ENCODE results near the gene IKZF3.

IKZF3 gene

DNA sequence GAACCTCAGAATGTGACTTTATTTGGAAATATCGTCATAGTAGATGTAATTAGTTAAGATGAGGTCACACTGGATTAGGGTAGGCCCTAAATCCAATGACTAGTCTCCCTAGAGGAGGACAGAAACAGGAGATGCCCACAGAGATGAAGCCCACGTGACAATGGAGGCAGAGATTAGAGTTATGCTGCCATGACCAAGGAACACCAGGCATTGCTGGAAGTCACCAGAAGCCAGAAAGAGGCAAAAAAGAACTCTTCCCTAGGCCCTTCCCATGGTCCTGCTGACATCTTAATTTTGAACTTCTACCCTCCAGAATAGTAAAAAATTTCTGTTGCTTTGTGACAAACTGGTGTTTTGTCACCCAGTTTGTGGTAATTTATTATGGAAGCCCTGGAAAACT lies 49.6 kb downstream of the IKZF3 start:
- DNase-seq = no peak

DNA sequence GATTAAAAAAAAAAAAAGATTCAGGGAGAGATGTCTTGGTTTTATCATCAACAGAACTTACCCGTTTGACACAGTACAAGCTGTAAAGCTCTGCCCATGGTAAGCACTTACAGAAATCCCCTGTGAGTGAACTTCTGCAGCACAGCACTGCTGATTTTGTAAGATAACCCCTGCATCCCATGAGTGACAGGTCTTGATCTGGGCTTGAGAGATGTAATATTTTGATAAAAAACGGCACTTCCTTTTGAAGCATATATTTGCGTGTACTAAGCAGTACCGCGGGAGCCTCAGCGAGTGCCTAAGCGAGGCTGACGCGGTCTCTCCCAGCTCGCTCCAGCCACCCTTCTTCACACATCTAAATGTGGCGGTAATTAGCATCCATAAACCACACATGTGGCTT lies 50.5 kb downstream of the IKZF3 start:
- DNase-seq = no peak

DNA sequence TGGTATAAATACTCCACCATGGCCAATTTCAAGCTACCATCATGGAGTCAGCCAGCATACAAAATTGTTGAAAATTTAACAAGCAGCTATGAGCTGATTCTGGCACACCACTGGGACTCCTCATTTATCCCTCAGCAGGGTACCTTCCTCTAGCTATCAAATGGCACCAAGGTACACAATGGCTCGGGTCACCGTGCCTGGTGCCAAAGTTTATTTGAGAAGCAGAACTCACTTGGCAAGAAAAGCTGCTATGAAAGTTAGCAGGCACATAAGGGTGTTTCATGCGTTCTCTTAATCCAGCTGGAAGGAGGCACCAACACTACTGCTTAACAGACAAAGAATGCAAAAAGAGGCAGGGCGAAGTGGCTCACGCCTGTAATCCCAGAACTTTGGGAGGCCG lies 51.6 kb downstream of the IKZF3 start:
- no peak for DNase-seq

DNA sequence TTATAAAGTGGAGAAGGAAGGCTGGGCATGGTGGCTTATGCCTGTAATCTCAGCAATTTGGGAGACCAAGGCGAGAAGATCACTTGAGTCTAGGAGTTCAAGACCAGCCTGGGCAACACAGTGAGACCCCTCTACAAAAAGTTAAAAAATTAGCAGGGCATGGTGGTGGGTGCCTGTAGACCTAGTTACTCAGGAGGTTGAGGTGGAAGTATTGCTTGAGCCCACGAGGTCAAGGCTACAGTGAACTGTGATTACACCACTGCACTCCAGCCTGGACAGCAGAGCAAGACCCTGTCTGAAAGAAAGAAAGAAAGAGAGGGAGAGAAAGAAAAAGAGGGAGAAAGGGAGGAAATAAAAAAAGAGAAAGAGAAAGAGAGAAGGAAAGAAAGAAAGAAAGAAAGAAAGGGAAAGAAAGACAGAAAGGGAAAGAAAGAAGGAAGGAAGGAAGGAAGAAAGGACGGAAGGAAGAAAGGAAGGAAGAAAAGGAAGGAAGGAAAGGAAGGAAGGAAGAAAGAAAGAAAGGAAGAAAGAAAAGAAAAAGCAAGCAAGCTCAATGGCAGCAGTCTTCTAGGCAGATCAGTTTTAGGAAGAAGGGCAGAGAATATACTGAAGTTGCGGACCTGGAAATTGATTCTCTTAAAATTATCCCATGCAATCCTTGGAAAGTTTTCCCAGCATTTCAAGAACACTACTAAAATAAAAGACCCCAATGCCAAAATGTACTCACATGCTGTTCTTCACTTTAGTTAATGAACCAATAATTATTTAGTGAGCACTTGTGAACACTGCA lies 53.0 kb downstream of the IKZF3 start:
- DNase-seq = no peak

DNA sequence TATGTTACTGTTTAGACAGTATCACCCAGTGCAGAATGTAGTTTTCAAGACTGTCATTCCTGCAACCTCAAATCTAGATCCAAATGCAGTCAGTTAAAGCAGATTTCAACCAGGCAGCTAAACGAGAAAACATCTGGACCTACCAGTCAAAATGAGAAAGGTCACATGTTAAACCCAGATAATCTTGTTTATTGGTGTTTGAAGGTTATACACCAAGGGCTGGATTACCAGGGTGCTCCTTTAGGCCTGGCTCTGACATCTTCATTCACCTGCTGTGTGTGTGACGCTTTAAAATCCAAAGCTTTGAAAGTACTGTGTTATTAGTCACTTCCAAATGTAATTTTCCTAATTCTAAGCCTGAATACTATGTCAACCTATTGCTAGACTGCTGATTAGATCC lies 54.9 kb downstream of the IKZF3 start:
- no peak for DNase-seq

DNA sequence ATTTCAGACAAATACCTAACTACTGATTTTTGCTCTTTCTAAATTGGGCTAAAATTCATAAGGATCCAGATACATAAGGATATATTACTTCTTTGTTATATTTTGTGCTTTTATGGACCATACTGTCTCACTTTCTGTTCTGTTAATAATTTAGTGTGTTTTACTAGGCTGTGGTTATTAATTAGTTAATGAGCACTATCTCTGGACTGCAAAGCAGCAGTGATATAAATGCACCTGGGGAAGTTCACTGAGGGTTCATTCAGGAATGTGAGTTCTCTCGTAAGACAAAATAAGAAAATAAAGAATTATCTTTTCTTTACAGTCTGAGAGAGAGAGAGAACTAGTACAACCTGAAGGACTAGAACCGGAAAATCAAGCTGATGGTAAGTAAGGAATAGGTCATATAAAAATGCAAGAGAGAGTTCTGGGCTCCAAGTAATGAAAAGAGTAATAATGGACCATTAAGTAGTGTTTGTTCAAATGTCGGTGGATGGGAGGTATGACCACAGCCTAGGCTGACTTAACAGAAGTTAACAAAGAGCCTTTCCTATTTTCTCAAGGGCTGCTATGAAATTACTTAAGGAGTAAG lies 55.6 kb downstream of the IKZF3 start:
- DNase-seq = no peak

DNA sequence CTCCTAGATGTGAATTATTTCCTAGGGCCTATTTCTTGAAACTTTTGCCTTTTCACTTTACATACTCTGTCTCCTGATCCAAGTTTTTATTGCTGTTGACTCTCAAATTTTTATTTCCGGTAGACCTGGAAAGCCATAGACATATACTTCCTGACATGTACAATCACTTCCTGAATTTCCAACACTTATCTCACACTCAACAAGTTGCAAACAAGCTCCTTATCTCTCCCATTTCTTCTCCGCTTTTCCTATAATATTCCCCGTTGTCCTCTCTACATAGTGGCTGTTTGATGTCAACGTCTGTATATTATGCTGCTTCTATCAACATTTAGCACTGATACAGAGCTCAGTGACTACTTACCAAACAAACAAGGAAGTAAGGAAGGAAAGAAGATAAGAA lies 59.3 kb downstream of the IKZF3 start:
- no peak for DNase-seq

DNA sequence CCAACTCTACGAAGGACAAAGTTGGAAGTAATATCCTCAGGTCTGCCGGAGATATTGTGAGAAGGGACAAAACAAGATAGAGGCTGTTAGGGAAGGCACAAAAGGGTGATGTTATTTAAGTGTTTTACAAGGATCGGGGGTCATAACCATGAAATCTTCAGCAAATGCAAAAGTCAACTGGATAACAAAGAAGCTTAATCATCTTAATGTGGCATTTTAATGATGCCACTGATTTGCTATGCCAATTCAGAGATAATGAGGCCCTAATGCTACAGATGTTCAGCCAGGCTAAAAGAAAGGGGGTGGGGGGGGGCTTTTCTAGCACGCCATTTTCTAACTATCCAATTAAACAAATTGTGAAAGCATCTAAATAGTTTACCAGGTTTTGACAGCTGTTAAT lies 63.1 kb downstream of the IKZF3 start:
- DNase-seq = no peak

DNA sequence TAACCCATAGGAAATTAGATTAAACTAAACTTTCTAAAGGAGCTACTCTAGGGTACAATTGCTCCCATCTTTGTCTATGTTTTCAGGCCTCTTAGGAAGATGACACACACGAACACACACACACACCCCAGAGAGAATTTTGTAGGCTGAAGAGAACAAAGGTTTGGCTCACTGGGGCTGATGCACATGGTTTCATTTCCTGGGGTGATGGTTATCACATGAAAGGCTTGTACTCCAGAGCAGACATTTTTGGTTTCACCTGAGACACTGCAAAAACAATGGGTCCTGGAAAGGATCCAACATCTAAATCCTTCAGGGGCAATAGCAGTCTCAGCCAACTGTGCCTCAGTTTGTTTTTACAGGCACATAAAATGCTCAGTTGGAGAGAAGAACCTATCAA lies 63.6 kb downstream of the IKZF3 start:
- DNase-seq = no peak

DNA sequence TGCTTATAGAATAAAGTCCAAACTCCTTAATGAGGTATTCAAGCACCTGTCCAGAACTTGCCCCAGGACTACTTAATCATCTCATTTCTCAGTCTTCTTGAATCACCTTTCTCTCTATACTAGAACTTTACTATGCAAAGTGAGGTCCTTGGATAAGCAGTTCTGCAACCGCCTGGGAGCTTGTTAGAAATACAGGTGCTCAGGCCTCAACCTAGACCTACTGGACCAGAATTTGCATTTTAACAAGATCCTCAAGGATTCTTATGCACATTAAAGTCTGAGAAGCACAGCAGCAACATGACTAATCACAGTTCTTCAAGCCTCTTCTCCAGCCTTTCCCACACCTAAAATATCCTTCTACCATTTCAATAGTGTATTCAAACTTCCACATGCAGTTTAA lies 64.7 kb downstream of the IKZF3 start:
- DNase-seq = no peak

DNA sequence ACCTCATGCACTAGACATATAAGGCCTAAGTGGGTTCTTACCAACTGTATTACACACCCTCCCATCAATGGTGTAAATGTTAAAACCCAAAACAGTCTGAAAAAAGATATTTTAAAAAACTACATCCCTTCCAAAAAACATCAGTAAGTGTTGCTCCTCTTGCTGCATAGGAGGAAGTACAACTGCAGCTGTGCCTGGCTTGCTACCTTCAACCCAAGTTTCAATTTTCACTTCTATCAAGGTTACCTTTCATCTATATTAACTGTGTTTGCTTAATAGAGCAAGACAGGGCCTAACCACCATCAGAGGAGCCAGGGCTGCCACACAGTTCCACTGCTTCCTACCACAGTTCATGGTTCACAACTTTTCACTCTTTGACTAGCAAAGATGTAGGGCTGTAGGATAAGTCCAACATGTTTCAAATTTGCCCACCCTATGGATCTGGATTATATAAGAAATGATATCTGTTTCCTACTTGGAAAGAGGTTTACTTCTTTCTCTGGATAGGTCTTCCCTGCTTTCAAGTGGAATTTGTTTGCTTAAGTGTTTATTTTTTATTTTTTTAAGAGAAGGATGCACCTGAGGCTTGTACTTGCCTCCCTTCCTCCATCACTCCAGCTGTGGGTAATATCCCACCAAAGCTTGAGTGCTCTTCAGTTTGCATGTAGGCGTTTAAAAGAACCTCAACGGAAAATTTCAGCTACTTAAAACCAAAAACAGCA lies 69.7 kb downstream of the IKZF3 start:
- DNase-seq = no peak

DNA sequence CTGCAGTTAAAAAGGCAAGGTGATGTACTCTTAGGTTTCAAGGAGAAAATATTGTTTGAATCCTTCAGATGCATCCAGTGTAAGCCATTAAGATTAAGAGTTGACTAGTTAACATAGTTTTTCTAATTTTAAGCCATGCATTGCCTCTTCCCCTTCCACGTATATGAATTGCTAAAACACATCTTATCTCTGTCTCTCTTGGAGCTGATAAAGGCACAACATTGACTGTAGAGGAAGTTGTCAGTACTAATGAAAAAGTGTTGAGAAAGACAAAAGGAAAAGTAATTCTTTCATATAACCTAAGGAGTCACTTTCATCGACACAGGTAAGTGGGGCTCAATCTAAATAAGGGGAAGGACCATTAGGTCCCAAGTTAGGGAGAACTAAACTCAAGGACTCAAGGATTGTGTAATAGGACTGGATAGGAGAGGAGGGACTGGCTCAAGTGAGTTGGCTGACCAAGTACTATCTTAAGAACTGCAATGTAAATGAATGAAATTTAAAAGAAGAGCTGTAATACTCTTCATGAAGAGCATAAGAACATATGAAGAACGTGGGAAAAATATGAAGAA lies 70.7 kb downstream of the IKZF3 start:
- no peak for DNase-seq

DNA sequence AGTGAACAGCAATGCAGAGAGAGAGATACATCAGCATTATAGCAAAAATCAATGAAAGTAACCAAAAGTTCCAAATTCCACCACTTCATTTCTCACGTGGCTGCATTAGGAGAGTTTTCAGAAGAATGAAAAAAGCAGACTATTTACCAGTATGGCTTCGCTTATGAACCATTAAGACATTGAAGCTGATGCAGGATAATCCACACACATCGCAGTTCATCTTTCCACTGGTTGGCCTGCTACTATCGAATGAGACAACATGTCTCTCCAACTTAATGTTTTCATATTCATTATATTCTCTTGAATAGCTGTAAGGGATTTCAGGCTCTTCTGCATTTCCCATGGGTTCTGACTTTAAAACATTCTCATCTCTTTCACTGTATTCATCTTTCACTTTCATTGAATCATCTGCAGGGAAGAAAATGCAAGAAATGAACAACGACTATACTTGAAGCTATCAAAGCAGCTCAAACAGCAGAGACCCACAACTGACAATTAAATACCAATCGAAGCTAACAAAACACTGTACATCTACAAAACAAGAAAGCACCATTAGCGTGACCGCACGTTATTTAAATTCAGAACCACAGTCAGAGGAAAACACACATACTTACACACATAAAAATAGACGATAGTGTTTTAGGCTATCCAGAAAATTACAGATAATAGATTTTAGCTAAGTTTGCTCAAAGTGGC lies 71.4 kb downstream of the IKZF3 start:
- no peak for DNase-seq

DNA sequence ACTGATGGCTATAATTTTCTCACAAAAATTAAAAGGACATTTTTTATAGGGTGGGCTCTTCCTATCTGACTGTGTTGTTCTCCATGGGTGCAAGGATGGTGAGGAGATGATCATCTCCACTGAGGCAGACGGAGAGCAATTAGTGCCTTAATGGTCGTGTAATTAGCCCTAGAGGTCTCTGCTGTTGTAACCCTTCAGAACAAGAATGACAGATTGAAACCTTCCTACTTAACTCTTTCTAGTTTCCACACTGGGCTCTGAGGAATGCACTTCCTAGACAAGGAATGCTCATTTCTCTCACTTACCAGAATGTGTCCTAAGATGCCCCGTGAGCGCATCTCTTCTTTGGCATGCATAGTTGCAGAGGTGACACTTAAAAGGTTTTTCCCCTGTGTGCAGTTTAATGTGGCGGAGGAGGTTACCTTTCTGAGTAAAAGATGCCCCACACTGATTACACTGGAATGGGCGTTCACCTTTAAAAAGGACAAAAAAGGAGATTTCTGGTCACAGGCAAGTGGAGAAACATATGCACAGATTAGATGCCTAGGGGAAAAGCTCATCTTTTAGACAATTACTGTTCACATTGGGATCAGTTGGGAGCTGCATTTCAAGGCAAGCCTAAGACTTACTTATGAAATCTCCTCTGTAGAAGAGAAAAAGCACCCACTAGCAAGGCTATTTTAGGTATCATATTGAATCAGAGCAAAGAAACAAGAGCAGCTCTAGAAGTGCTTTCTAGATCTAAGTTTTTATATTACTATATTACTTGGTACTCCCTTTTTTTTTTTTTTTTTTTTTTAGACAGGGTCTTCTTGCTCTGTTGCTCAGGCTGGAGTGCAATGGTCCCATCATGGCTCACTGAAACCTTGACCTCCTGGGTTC lies 72.8 kb downstream of the IKZF3 start:
- no peak for DNase-seq

DNA sequence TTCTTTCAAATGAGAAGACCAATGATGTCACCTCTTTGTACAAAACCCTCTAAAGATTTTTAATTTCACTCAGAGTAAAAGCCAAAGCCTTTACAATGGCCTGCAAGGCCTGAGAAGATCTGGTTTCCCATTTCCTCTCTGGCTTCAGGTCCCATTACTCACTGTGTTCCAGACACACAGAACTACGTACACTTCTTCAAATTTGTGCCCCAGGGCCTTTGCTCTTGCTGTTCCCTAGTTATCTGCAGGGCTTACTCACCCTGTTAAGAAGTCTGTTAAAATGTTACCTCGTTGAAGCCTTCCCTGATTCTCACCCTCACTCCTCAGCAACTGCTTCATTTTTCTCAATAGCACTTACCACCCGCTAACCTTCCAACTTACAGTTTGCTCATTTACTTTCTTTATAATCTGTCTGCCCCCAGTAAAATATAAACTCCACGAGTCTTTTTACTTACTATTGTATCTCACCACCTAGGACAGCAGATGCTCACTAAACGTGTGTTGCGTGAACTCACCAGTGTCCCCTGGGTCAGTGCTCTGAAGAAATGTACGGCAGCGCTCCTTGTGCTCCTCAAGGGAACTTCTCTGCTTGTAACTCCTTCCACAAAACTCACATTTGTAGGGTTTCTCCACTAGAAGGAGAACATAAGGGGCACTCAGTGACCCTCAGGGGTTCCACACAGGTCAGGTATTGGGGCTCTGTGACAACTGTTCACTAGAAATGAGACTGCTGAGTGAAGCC lies 76.2 kb downstream of the IKZF3 start:
- no peak for DNase-seq

DNA sequence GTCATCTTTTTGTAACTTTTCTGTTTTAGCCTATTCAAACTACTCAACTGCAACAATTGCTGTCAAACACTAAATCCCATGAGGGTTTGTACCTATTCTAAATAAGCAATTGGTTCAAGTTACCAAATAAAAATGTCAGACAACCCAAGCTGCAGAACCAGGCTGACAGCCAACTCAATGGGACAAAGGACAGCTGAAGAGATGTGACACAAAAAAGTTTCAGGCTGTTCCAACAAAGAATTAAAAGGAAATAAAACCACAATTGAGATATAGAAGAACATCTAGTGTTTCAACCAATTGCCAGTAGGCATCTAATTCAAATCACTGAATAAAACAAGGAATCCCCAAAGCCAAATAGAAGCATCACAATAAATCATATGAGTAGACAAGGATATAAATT lies 77.1 kb downstream of the IKZF3 start:
- no peak for DNase-seq

DNA sequence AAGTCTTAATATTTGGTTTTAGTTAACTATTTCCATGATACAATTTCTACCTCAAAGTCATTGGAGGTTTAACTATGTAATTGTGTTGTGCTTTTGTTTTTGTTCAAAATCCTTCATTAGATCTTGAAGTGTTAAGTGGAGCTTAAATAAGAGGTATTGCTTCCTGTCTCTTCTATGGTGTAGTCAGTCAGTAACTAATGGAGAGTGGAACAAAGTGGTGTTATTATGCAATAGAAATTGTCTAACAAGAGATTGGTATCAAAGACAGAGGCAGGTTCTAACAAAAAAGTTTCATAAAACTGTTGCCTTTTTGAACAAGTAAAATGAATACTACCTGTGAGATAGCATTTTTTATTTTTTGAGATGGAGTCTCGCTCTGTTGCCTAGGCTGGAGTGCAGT lies 81.1 kb downstream of the IKZF3 start:
- no peak for DNase-seq

DNA sequence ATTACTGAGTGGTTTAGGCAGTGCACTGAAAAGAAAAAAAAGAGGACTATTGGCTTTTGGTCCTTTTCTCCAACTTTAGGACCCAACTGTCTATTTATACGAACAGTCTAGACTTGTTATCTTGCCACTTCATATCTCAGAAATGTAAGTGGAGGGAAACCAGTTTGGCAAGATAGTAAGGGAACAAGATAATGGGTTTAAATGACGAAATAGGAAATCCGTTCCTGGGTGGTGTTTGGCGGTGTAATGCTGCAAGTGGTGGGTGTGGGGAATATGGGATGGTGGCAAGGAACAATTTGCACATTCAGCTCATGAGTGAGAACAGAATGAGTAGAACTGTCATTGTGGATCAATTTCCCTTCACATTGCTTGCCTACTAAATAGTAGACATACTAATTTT lies 81.6 kb downstream of the IKZF3 start:
- no peak for DNase-seq

DNA sequence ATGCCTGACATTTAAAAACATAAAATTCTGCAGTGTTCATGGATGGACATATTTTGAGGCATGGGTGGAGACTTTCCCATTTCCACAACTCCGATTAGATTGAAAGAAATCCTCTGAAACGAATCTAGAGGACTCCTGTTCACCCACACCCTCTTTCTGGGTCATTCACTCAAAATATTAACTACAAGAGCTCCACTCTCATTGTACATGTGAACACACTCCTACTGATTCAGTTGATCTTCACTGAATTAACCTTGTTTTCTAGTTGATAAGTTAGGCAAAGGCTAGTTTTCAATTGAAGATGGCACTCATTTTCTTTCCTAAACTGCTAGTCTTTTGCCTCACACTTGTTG lies 82.3 kb downstream of the IKZF3 start:
- no peak for DNase-seq

DNA sequence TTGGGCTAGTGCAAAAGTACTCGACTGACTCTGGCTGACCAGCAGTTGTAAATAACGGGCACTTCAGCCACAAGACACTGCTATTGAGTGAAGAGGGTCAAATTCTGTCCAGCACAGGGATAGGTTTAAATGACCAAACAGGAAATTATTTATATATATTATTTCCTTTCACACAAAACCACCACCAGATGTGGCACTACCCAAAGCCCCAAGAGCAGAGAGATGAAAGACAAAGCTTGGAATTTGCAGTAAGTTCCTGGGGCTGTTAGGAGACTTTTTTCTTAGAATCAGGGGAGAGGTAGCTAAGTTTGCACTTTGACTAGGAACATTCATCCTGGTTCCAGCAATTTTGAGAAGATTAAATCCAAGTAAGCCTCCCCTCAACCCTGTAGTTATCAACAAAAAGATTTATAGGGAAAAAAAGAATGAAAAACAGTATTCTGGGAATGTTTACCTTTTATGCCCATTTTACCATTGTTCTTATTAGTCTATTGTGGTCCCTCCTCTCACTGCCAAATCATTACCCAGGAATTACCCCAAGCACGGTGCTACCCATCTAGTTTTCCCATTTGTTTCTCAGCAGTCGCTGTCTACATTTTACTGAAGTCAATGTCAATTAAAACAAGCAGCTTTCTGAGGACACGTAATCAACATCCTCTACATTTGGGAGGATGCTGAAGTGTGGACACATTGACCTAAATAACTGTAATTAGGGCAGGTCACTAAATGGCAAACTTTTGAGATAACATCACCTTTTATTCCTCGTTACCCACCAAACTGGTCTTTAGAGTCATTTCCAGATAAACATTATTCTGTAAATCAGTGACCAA lies 82.9 kb downstream of the IKZF3 start:
- DNase-seq = no peak

Data from right forelimb (tissue), 1 donor.